Frontal cortex (tissue), 4 donors: Measurements from ENCODE around the gene DPH2. TPM values are rescaled to one million over a fixed set of nuclear protein-coding genes. Genes with fewer than 3 reads are reported as not detected.

ENCODE experiments used
- DNase-seq, 2 donors: peaks; one replicate each; pipeline ENCODE4 v3.0.0; 2012; ENCODE audit warnings: low spot score in 2 of 2
- FAIRE-seq: peaks from 2 replicates; lab custom pipeline; 2012; peaks lifted over from hg19 to GRCh38; lab: Jason Lieb, UNC
- total RNA-seq: library from RNA; depleted of rRNA; stranded (reverse); fragments of >200 nt; gene quantifications from one replicate; pipeline ENCODE4 v1.2.3, GENCODE V29; 2014
- donor health status: control.
- donor health status: control.
- donor health status: control.

Gene DPH2, protein sequence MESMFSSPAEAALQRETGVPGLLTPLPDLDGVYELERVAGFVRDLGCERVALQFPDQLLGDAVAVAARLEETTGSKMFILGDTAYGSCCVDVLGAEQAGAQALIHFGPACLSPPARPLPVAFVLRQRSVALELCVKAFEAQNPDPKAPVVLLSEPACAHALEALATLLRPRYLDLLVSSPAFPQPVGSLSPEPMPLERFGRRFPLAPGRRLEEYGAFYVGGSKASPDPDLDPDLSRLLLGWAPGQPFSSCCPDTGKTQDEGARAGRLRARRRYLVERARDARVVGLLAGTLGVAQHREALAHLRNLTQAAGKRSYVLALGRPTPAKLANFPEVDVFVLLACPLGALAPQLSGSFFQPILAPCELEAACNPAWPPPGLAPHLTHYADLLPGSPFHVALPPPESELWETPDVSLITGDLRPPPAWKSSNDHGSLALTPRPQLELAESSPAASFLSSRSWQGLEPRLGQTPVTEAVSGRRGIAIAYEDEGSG
- total RNA-seq = 12.2 TPM

DNA sequence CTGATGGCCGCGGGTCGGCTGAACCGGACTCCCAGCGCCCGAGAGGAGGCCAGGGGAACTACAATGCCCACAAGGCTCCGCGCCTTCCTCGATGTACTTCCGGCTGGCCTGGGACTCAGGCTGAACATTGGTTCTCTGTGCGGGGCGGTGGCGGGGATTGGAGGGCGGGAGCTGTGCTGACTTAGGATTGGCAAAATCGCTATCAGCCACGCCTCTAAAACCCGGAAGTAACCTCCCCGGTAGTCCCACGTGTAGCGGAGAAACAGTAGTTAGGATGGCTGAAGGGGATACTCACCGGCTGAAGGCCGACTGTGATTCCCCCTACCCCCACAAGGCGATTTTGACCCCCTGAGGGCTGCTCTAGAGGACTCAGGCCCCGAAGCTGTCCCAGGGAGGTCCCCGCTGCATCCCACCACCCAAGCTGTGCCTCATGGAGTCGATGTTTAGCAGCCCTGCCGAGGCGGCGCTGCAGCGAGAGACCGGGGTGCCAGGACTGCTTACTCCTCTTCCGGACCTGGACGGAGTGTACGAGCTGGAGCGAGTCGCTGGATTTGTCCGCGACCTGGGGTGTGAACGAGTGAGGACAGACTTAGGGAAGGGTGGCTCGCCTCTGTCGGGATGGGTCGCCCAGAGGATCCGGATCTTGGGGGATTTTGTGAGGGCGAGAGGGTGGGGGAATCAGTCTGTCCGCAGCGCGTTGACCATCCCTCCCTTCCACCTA, at the start of gene DPH2:
Gene DPH2 (plus strand): TSS at position 265 of the 721 bp plus-strand sequence. CDS start 166 bp downstream, at position 431.
- DNase-seq (peak; percentile 89 to 99), FAIRE-seq (no peak)

DNA sequence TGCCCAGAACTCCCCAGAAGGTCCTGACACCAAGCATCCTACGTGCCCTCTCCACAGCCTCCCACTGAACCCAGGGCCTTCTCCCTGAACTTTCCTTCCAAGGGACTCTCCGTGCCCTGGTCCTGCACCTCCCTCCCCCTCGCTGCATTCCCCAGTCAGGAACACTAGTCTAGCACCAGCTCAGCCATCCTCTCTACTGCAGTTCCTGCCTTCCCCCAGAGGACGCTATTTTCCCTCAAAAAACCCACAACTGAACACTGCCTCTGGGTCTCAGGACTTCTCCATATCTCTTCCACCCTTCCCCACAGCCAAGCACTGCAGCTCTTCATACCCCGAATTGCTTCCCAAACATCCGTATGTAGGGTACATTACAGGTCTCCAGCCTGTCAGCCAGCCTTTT, 48.8 kb upstream of the DPH2 start:
- FAIRE-seq (no peak), DNase-seq (no peak)

DNA sequence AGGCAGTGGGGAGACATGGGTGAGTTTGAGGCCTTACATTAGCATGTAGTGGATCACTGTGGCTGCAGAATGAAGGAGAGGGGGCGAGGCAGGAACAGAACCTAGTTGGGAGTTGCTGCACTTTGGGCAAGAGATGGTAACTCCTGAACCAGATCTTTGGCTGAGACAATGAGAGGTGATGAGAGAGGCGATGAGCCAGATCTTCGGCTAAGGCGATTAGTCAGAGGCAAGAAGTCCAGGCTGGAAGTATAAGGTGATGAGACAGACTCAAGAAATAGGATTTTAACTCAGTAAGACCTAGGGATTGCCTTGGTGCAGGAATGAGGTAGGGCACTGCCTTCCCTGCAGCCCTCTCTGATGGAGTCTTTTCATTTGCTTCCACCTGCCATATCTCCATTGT, 45.3 kb upstream of the DPH2 start:
- FAIRE-seq (no peak), DNase-seq (no peak)

DNA sequence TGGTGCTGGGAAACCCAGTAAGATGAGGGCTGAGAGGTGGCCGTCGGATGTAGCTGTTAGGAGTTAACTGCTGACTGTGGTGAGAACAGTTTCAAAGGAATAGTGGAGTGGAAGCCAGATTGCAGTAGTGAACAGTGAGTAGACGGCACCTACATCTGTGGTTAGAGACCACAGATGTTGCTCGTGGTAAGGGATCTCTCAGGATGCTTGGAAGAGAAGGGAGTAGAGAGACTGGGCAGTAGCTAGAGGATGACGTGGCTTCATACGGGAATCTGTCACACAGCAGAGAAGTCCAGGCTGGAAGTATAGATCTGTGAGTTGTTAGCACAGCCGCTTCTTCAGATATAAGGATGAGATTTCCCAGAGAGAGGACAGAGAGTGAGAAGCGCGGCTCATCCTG, 44.0 kb upstream of the DPH2 start:
- FAIRE-seq = no peak
- DNase-seq = no peak

DNA sequence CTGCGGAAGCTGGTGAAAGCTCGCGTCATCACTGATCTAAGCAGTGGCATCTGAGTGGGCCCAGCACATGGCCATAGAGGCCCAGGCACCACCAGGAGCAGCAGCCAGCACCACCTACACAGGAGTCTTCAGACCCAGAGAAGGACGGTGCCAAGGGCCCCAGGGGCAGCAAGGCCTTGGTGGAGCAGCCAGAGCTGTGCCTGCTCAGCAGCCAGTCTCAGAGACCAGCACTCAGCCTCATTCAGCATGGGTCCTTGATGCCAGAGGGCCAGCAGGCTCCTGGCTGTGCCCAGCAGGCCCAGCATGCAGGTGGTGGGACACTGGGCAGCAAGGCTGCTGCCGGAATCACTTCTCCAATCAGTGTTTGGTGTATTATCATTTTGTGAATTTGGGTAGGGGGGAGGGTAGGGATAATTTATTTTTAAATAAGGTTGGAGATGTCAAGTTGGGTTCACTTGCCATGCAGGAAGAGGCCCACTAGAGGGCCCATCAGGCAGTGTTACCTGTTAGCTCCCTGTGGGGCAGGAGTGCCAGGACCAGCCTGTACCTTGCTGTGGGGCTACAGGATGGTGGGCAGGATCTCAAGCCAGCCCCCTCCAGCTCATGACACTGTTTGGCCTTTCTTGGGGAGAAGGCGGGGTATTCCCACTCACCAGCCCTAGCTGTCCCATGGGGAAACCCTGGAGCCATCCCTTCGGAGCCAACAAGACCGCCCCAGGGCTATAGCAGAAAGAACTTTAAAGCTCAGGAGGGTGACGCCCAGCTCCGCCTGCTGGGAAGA, 39.5 kb upstream of the DPH2 start:
- DNase-seq = no peak
- FAIRE-seq = no peak

DNA sequence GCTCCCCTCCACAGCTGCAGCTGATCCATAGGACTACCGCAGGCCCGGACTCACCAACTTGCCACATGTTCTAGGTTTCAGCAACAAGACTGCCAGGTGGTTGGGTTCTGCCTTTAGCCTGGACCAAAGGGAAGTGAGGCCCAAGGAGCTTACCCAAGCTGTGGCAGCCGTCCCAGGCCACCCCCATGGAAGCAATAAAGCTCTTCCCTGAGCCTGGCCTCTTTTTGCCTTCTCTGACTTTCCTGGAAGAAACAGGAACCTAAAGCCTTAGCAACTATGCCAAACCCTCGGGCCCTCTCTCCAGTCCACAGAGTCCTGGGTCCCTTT, 38.9 kb upstream of the DPH2 start:
- DNase-seq (no peak), FAIRE-seq (no peak)

DNA sequence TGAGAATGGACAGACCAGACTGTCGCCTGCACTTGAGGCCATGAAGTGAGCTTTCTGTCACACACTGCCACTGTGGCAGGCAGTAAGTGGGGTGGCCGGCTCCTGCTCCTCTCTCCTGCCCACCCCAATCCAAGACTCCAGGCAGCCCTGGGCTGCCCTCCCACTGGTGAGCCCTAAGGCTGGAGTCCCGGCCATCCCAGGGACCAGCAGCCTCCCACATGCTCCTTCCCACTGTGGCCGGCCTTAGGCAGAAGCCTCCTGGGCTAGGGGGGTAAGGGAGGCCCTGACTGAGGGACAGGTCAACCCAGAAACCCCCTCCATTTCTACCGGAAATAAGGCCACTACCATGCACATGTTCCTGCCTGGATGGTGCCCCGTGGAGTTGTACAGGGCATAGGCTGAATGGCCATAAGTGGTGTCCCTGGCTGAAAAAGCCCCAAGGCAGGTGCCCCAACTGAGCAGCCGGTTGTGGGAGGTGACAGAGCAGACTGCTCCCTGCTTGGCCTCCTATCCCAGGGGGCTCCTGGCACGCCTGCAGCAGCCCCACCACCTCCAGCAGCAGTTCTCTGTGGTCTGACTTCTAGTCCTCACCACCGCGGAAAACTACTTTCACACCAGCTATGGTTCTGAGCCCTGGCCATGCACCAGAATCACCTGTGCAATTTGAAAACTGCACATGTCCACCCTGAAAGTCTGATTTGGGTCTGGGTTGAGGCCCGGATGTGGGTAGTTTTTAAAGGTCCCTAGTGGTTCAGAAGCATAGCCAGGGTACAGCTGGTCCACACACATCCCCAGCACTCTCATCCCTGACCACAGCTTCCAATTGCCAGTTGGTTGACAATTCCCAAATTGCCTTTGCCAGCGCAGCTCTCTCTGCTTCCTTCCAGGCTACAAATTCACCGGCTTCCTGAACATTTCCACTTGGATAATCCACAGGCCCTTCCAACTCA, 37.8 kb upstream of the DPH2 start:
- FAIRE-seq (no peak), DNase-seq (no peak)

DNA sequence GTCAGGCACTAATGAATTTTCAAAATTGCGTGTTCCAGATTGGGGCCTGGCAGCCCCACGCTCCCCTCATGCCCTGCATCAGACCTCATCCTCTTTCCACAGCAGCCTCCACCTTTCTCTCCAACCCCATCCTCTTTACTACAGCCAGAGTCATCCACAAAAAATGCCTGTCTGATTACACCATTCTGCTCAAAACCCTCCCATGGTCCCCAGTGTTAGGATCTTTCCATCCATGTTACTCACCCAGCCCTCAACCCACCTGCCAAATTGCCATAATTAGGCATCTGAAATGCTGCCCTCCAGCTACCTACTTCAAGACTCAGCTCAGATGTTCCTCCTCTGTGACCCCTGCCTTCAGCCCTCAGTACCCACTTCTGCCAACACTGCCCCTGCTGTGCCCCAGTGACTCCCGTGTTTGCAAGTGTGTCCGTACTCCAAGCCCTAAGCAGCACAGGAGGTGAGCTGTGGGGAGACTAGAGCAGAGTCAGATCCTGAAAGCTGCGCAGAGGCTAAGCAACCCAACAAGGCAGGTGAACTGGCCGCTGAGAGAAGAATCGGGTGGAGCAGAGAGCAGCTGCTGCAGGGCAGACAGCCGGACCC, 36.9 kb upstream of the DPH2 start:
- no peak for FAIRE-seq
- DNase-seq = no peak

DNA sequence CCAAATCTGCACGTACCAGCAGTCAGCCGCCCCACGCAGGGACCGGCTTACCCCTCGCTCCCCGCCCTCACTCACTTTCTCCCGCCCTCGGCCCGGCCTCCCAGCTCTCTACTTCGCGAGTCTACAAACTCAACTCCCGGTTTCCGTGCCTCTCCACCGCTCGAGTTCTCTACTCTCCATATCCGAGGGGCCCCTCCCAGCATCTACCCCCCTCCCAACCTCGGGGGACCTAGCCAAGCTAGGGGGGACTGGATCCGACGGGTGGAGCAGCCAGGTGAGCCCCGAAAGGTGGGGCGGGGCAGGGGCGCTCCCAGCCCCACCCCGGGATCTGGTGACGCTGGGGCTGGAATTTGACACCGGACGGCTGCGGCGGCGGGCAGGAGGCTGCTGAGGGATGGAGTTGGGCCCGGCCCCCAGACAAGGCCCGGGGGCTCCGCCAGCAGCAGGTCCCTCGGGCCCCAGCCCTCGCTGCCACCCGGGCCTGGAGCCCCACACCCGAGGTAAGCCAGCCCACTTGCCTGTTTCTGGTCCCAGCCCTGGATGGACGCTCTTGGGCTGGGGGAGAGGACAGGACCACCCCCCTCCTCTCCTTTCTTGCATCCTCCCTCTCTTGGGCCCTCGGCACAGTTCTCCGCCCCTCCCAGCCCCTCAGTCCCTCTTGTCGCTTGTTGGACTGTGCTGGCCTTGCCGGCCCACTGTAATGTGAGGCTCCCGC, 36.3 kb upstream of the DPH2 start, which contains the start of gene ARTN:
Gene ARTN (plus strand): TSS at position 416 of the 715 bp plus-strand sequence. CDS start 1,856 bp downstream, outside the sequence.
- no peak for FAIRE-seq
- no peak for DNase-seq

DNA sequence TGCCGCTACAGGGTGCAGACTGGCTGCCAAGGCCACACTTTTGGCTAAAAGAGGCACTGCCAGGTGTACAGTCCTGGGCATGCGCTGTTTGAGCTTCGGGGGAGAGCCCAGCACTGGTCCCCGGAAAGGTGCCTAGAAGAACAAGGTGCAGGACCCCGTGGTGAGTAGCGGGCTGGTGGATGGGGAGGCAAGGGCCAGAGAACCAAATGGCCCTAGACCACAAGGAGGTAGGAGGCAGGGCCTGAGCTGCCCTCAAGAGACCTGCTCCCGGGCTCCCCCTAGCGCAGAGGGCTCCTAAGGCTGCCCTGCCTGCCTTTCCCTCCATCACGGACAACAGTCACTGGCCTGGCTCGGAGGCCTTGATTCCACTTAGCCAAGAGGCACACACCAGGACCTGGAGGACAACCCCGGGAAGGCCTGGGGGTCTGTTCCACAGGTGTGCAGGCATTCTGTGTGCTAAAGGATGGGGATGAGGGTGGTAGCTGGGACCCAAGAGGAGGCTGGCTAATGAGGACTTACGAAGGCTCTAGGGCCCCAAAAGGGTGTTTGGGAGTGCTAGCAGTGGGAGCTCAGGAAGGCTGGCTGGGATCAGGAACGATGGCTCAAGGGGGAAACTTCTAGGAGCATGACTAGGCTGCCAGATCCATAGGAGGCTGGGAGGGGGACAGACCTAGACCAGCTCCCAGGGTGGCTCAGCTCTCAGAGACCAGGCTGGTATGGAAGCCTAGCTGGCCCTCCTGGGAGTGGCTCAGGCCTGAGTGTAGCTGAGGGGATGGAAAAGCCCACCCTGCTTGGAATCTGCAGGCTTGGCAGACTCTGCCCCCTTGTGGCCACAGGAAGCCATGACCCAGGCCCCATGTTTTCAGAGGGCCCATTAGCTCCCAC, 35.5 kb upstream of the DPH2 start:
- FAIRE-seq (no peak), DNase-seq (peak; percentile 79 to 83)

DNA sequence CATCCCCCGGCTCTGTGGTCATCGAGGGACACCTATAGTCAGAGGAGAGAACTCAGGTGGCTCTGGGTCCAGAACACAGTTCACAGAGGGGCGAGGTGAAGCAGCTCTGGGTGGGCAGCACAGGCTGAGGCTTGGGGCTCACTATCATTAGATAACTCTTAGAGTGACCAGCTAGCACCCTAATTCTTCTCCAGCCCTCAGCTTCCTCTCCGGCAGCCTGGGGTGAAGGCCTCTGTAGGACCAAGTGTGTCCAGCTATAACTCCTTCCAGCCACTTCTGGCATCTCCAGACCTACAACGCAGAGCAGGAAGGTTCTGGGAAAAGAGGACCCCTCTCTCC, 34.9 kb upstream of the DPH2 start:
- DNase-seq = no peak
- FAIRE-seq = no peak

DNA sequence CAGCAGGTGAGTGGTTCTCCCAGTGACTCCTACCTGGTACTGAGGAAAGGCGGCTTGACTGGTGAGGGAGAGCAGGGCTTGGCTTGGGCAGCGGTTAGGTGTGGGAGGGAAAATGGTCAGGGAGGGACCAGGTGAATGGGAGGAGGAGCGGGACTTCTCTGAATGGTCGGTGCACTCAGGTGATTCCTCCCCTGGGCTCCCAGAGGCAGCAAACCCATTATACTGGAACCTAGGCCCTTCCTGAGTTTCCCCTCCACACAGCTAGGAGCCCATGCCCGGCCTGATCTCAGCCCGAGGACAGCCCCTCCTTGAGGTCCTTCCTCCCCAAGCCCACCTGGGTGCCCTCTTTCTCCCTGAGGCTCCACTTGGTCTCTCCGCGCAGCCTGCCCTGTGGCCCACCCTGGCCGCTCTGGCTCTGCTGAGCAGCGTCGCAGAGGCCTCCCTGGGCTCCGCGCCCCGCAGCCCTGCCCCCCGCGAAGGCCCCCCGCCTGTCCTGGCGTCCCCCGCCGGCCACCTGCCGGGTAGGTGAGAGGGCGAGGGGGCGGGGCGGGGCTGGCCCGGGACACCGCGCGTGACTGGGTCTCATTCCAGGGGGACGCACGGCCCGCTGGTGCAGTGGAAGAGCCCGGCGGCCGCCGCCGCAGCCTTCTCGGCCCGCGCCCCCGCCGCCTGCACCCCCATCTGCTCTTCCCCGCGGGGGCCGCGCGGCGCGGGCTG, 33.9 kb upstream of the DPH2 start:
- FAIRE-seq = no peak
- DNase-seq = no peak

DNA sequence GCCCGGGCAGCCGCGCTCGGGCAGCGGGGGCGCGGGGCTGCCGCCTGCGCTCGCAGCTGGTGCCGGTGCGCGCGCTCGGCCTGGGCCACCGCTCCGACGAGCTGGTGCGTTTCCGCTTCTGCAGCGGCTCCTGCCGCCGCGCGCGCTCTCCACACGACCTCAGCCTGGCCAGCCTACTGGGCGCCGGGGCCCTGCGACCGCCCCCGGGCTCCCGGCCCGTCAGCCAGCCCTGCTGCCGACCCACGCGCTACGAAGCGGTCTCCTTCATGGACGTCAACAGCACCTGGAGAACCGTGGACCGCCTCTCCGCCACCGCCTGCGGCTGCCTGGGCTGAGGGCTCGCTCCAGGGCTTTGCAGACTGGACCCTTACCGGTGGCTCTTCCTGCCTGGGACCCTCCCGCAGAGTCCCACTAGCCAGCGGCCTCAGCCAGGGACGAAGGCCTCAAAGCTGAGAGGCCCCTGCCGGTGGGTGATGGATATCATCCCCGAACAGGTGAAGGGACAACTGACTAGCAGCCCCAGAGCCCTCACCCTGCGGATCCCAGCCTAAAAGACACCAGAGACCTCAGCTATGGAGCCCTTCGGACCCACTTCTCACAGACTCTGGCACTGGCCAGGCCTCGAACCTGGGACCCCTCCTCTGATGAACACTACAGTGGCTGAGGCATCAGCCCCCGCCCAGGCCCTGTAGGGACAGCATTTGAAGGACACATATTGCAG, 33.2 kb upstream of the DPH2 start:
- DNase-seq = peak in 1 of 2 donors; percentile 62
- no peak for FAIRE-seq

DNA sequence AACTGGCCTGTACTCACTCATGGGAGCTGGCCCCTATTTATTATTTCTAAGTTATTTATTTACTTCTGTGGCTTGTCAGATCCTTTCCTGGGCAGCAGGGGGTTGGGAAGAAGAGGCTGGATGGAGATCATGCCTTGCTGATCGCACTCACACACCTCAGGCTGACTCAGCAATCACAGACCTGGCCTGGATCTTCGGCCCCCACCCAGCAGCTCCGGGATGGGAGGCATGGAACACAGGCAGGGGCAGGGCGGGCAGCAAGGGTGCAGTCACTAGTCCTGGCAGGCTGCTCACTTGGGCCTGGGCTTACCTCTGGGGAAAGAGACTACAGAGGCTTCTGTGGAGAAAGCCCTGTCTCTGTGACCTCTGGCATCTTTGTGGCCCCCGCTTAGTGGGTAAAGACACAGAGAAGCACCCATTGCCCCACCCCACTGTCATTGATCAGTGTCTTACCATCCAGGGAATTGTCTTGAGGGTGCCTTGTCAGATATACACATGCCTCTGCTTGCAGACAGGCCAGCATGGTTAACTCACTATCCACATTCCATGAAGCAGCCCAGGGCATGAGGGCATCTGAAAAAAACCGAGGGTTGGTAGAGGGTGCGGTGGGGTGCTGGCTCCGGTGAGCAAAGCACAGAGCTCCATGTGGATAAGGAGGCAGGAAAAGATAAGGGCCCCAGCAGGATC, 32.5 kb upstream of the DPH2 start:
- no peak for FAIRE-seq
- DNase-seq = no peak

DNA sequence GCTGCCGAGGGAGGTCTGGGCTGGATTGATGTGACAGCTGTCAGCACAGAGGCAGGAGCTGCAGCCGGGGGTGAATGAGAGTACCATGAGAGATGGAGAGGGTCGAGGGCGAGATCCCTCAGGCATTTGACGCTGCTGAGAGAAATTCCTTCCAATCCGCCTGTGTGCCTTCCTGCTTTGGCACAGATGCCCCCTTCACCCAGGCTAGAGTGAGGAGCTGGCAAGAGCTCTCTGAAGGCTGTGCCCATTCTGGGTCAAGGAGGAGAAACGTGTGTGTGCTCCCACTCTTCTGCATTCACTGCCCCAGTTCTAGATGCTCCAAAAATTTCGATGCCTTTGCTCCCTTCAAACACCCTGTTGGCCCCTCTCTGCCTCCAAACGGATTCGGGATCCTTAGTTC, 31.4 kb upstream of the DPH2 start:
- DNase-seq (no peak), FAIRE-seq (no peak)
